NOMO-1 treated with DMSO at 0.1 percent for 48 hours (cell line): ENCODE results near the gene AUTS2.
A peak's percentile ranks its signal among the peaks of the same experiment; 100 is the strongest.

ENCODE experiments used
- DNase-seq: peaks from one replicate; lab custom pipeline; 2025; ENCODE audit not compliant: unreplicated experiment; lab: John Stamatoyannopoulos, UW

Gene AUTS2

GRCh38 chr7:70016044-70016770 is 417.9 kb downstream of the AUTS2 start:
- no peak for DNase-seq

GRCh38 chr7:70017357-70017756 is 419.1 kb downstream of the AUTS2 start:
- no peak for DNase-seq

GRCh38 chr7:70018700-70019099 is 420.4 kb downstream of the AUTS2 start:
- DNase-seq, result no peak

GRCh38 chr7:70027867-70028266 is 429.6 kb downstream of the AUTS2 start:
- DNase-seq, result no peak

GRCh38 chr7:70028620-70029019 is 430.3 kb downstream of the AUTS2 start:
- no peak for DNase-seq

GRCh38 chr7:70029993-70030392 is 431.7 kb downstream of the AUTS2 start:
- no peak for DNase-seq

GRCh38 chr7:70030745-70031144 is 432.5 kb downstream of the AUTS2 start:
- DNase-seq, result no peak

- no peak for DNase-seq
These were observed 433.0 kb downstream of the AUTS2 start for GRCh38 chr7:70031245-70031644.

- DNase-seq, result no peak
These were observed 434.4 kb downstream of the AUTS2 start for GRCh38 chr7:70032649-70033048.

GRCh38 chr7:70033226-70033625 is 435.0 kb downstream of the AUTS2 start:
- no peak for DNase-seq

- no peak for DNase-seq
These were observed 436.7 kb downstream of the AUTS2 start for GRCh38 chr7:70034999-70035398.

GRCh38 chr7:70035519-70035918 is 437.2 kb downstream of the AUTS2 start:
- no peak for DNase-seq

- no peak for DNase-seq
These were observed 437.7 kb downstream of the AUTS2 start for GRCh38 chr7:70035955-70036354.

- DNase-seq, result no peak
These were observed 438.4 kb downstream of the AUTS2 start for GRCh38 chr7:70036695-70037094.

- no peak for DNase-seq
These were observed 439.1 kb downstream of the AUTS2 start for GRCh38 chr7:70037171-70037933.

GRCh38 chr7:70040051-70040450 is 441.8 kb downstream of the AUTS2 start:
- no peak for DNase-seq

GRCh38 chr7:70040970-70041766 is 442.9 kb downstream of the AUTS2 start:
- no peak for DNase-seq

- DNase-seq, result no peak
These were observed 444.3 kb downstream of the AUTS2 start for GRCh38 chr7:70042533-70042932.

GRCh38 chr7:70043015-70043538 is 444.8 kb downstream of the AUTS2 start:
- peak; percentile 29 for DNase-seq

- DNase-seq, result no peak
These were observed 445.8 kb downstream of the AUTS2 start for GRCh38 chr7:70044064-70044463.

- DNase-seq, result no peak
These were observed 446.2 kb downstream of the AUTS2 start for GRCh38 chr7:70044525-70044924.
